NT2/D1 (cell line): ENCODE measurements around the gene ENDOU.

Experiments used
- DNase-seq: peaks from one replicate; pipeline ENCODE4 v3.0.0-alpha.2; 2011; ENCODE audit warnings: low read depth, low spot score
- H3K27me3 ChIP-seq: 2 replicates; pipeline ENCODE4 v1.6.0; 2011; ENCODE audit warnings: mild to moderate bottlenecking; ENCODE audit not compliant: insufficient read length, insufficient read depth
- H3K36me3 ChIP-seq: 2 replicates; pipeline ENCODE4 v1.6.1; 2011; ENCODE audit warnings: mild to moderate bottlenecking, low read length, mixed read lengths; ENCODE audit not compliant: insufficient read depth, insufficient read length
- H3K4me1 ChIP-seq: 2 replicates; pipeline ENCODE4 v1.5.1; 2011; ENCODE audit not compliant: insufficient read depth, insufficient read length
- H3K4me3 ChIP-seq: 2 replicates; pipeline ENCODE4 v1.5.1; 2011; ENCODE audit warnings: low read depth; ENCODE audit not compliant: insufficient read length
- H3K9ac ChIP-seq: 2 replicates; pipeline ENCODE4 v1.6.0; 2011; ENCODE audit warnings: low read depth; ENCODE audit not compliant: insufficient read length
- H3K9me3 ChIP-seq: 2 replicates; pipeline ENCODE4 v1.5.1; 2011; ENCODE audit warnings: mild to moderate bottlenecking, low read length; ENCODE audit not compliant: insufficient read depth
- SUZ12 ChIP-seq: IDR thresholded peaks from 2 replicates; pipeline ENCODE4 v1.6.1; 2011; ENCODE audit not compliant: insufficient read length, insufficient read depth; ENCODE audit errors: extremely low read depth
- YY1 ChIP-seq: IDR thresholded peaks from 2 replicates; pipeline ENCODE4 v1.6.1; 2011; ENCODE audit not compliant: insufficient read length, insufficient read depth
- ZNF274 ChIP-seq: IDR thresholded peaks from 2 replicates; pipeline ENCODE4 v1.6.1; 2011; ENCODE audit warnings: mild to moderate bottlenecking, low read depth, low read length

The ENDOU gene

GRCh38 chr12:47754881-47755280 lies 29.6 kb upstream of the ENDOU start:
- H3K4me1 ChIP-seq: peaks cover 22% of the 10 kb centered on the region
- no peak for DNase-seq
- H3K4me3 ChIP-seq: no peak overlapping the region
- TF ChIP-seq SUZ12 (no peak), ZNF274 (no peak), YY1 (no peak)
- H3K9ac ChIP-seq: no peak overlapping the region
- H3K36me3 ChIP-seq: no peaks in the 10 kb centered on the region
- peaks cover 15% of the 10 kb centered on the region for H3K27me3 ChIP-seq
- H3K9me3 ChIP-seq: no peaks in the 10 kb centered on the region

GRCh38 chr12:47754126-47754525 lies 28.8 kb upstream of the ENDOU start:
- no peaks in the 10 kb centered on the region for H3K36me3 ChIP-seq
- no peaks in the 10 kb centered on the region for H3K9me3 ChIP-seq
- DNase-seq: no peak
- H3K4me1 ChIP-seq: peaks cover 18% of the 10 kb centered on the region
- no peak overlapping the region for H3K9ac ChIP-seq
- peaks cover 15% of the 10 kb centered on the region for H3K27me3 ChIP-seq
- H3K4me3 ChIP-seq: no peak overlapping the region
- TF ChIP-seq ZNF274: no peak
- TF ChIP-seq YY1: no peak
- TF ChIP-seq SUZ12: no peak

- DNase-seq: peak; percentile 59
- Histone ChIP-seq H3K4me3 (no peak overlapping the region), H3K9me3 (no peaks in the 10 kb centered on the region), H3K36me3 (no peaks in the 10 kb centered on the region), H3K27me3 (peaks cover 13% of the 10 kb centered on the region), H3K9ac (no peak overlapping the region), H3K4me1 (peaks cover 18% of the 10 kb centered on the region)
- no peak for TF ChIP-seq ZNF274
- TF ChIP-seq YY1: no peak
- TF ChIP-seq SUZ12: no peak
Observed at GRCh38 chr12:47753021-47754001, 28.0 kb upstream of the ENDOU start.

- Histone ChIP-seq H3K4me3 (no peak overlapping the region), H3K4me1 (peaks cover 11% of the 10 kb centered on the region), H3K27me3 (peaks cover 6% of the 10 kb centered on the region), H3K9me3 (no peaks in the 10 kb centered on the region), H3K36me3 (no peaks in the 10 kb centered on the region), H3K9ac (no peak overlapping the region)
- no peak for DNase-seq
- no peak for TF ChIP-seq SUZ12
- no peak for TF ChIP-seq ZNF274
- no peak for TF ChIP-seq YY1
Observed at GRCh38 chr12:47752552-47752951, 27.3 kb upstream of the ENDOU start.

GRCh38 chr12:47752121-47752520 lies 26.8 kb upstream of the ENDOU start:
- DNase-seq: no peak
- Histone ChIP-seq H3K4me1 (peaks cover 10% of the 10 kb centered on the region), H3K9me3 (no peaks in the 10 kb centered on the region), H3K9ac (no peak overlapping the region), H3K36me3 (no peaks in the 10 kb centered on the region), H3K4me3 (no peak overlapping the region), H3K27me3 (peaks cover 2% of the 10 kb centered on the region)
- no peak for TF ChIP-seq YY1
- TF ChIP-seq ZNF274: no peak
- TF ChIP-seq SUZ12: no peak

- Histone ChIP-seq H3K4me3 (no peak overlapping the region), H3K9me3 (no peaks in the 10 kb centered on the region), H3K27me3 (no peaks in the 10 kb centered on the region), H3K4me1 (peaks cover 10% of the 10 kb centered on the region), H3K36me3 (no peaks in the 10 kb centered on the region), H3K9ac (no peak overlapping the region)
- no peak for DNase-seq
- TF ChIP-seq YY1 (no peak), ZNF274 (no peak), SUZ12 (no peak)
Observed at GRCh38 chr12:47751561-47751960, 26.3 kb upstream of the ENDOU start.

- peaks cover 7% of the 10 kb centered on the region for H3K4me1 ChIP-seq
- H3K27me3 ChIP-seq: no peaks in the 10 kb centered on the region
Observed at GRCh38 chr12:47750916-47751470, 25.7 kb upstream of the ENDOU start.

More at GRCh38 chr12:47750916-47751470, 25.7 kb upstream of the ENDOU start:
- H3K36me3 ChIP-seq: no peaks in the 10 kb centered on the region
- H3K9me3 ChIP-seq: no peaks in the 10 kb centered on the region
- H3K4me3 ChIP-seq: no peak overlapping the region
- no peak for DNase-seq
- no peak for TF ChIP-seq ZNF274
- no peak for TF ChIP-seq YY1
- no peak for TF ChIP-seq SUZ12
- H3K9ac ChIP-seq: no peak overlapping the region
